ENCODE data around the gene PIP4K2C. TPM values are rescaled to one million over a fixed set of nuclear protein-coding genes. Genes with fewer than 3 reads are reported as not detected.
"Not testable (repeated sequence)": the region's sequence is repeated elsewhere in the genome, so short reads cannot be mapped to it uniquely, and the experiment has no call there.

The PIP4K2C gene
- total RNA-seq, 2 donors from 2014 or later, result 25.9 to 35.7 TPM

DNA sequence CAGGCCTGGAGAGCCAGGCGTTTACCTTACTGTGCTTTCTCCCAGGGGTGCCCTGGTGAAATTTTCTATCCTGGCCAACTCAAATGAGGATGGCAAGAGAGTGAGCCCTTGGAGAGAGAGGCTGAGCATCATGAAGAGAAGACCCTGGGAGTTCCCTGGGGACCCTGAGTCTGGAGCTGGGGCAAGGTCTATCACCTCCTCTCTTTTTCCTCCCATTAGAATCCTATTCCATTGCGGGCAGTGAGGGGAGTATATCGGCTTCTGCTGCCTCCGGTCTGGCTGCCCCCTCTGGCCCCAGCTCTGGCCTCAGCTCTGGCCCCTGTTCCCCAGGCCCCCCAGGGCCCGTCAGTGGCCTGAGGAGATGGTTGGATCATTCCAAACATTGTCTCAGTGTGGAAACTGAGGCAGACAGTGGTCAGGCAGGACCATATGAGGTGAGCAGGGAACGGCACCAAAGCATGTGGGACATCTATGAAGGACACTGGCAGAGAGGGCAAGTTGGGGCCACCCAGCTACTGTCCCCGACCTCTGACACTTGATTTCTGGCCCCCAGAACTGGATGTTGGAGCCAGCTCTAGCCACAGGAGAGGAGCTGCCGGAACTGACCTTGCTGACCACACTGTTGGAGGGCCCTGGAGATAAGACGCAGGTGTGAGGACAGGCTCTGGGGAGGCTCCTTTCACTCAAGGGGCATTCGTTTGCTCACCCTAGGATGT is 21.9 kb downstream of the PIP4K2C start:
- Mint-ChIP-seq H3K27ac (no peak overlapping the region), H3K4me3 (no peak overlapping the region), H3K36me3 (no peaks in the 10 kb centered on the region), H3K9me3 (no peaks in the 10 kb centered on the region), H3K27me3 (peaks cover 0 to 6% of the 10 kb centered on the region in 2 donors), H3K4me1 (ENCODE audit: low read depth in 2 of 2) (peaks cover 0 to 3% of the 10 kb centered on the region in 2 donors)
- ATAC-seq (no peak), DNase-seq (ENCODE audit: low spot score) (no peak)

DNA sequence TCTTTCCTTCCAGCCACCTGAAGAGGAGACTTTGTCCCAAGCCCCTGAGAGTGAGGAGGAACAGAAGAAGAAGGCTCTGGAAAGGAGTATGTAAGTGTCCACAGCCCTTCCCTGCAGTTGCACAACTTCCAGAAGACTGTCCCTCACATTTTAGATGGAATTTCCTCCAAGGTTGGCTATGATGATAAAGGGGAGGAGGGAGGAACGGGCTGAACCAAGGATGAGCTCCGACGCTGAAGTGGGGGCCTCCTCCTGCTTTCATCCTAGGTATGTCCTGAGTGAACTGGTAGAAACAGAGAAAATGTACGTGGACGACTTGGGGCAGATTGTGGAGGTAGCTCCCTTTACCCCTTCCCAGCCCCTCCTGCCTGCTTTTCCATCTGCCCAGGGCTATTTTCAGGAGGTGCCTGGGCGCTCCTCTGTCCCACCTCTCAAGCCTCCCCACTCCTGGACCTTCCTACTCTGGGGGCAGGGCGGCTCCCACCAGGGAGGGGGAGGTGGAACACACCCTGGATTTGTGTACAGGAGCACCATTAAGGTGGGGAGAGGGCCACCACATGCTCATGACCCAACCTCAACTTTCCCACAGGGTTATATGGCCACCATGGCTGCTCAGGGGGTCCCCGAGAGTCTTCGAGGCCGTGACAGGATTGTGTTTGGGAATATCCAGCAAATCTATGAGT is 22.6 kb downstream of the PIP4K2C start:
- Mint-ChIP-seq H3K27me3 (peaks cover 3 to 8% of the 10 kb centered on the region in 2 donors), H3K27ac (no peak overlapping the region), H3K36me3 (no peaks in the 10 kb centered on the region), H3K9me3 (no peaks in the 10 kb centered on the region), H3K4me3 (no peak overlapping the region), H3K4me1 (ENCODE audit: low read depth in 2 of 2) (peaks cover 0 to 3% of the 10 kb centered on the region in 2 donors)
- DNase-seq (ENCODE audit: low spot score), result no peak
- no peak for ATAC-seq

DNA sequence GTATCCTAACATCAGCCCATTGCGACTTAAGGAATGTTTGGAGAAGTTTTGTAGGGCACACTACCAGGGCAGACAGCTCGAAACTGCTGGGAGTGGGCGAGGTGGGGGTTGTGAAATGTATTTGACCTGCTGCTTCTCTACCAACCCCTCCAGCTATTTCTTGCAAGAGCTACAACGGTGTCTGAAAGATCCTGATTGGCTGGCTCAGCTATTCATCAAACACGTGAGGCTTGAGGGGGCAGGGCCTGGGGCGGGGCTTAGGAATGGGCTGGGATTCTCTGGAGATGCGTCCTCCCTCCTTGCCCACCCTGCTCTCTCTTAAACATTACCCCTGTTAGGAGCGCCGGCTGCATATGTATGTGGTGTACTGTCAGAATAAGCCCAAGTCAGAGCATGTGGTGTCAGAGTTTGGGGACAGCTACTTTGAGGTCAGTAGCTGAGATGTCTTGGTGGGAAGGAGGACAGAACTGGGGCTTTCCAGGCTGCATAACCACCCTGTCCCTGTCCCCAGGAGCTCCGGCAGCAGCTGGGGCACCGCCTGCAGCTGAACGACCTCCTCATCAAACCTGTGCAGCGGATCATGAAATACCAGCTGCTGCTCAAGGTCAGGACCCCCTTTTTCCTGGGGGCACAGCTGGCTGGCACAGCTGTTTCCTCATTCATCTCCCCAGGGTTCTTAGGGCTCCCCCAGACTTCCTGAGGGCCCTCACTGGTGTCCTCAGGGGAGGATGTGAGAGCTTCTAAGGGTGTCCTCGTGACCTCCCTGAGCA is 23.4 kb downstream of the PIP4K2C start:
- Mint-ChIP-seq H3K27me3 (peaks cover 9 to 16% of the 10 kb centered on the region in 2 donors), H3K4me1 (ENCODE audit: low read depth in 2 of 2) (peaks cover 0 to 3% of the 10 kb centered on the region in 2 donors), H3K27ac (no peak overlapping the region), H3K36me3 (no peaks in the 10 kb centered on the region), H3K4me3 (no peak overlapping the region), H3K9me3 (no peaks in the 10 kb centered on the region)
- no peak for ATAC-seq
- no peak for DNase-seq (ENCODE audit: low spot score)

DNA sequence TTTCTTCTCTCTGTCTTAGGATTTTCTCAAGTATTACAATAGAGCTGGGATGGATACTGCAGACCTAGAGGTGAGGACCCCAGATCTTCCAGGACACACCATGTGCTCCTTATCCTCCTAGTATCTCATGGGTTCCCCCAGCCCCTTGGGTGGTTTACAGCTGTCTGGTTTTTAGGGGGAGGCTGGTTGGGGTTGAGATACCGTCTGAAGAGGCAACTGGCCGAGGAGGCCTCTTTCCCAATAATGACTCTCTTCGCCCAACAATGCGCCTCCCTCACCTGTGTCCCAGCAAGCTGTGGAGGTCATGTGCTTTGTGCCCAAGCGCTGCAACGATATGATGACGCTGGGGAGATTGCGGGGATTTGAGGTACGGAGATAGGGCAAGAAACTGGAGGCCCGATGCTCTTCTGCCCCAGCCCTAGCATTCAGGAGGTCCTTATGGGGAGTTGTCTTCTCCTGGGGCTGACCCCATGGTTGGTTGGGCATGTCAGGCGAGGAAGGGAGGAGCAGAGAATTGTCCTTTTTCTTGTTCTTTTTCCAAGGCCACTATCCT is 24.0 kb downstream of the PIP4K2C start:
- ATAC-seq, result no peak
- Mint-ChIP-seq H3K27me3 (peaks cover 9 to 17% of the 10 kb centered on the region in 2 donors), H3K27ac (no peak overlapping the region), H3K36me3 (no peaks in the 10 kb centered on the region), H3K4me3 (no peak overlapping the region), H3K4me1 (ENCODE audit: low read depth in 2 of 2) (peaks cover 0 to 3% of the 10 kb centered on the region in 2 donors), H3K9me3 (no peaks in the 10 kb centered on the region)
- no peak for DNase-seq (ENCODE audit: low spot score)

DNA sequence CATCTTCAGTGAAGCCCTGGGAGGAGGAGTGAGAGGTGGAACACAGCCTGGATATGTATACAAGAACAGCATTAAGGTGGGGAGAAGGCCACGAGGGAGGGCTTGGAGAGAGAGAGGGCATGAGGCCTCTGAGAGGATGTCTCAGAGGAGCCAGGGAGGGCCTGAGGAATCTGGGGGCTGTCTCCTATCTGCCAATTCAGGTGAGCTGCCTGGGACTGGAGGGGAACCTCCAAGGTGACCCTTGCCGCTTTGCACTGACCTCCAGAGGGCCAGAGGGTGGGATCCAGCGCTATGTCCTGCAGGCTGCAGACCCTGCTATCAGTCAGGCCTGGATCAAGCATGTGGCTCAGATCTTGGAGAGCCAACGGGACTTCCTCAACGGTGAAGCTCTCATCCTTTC is 24.6 kb downstream of the PIP4K2C start:
- Mint-ChIP-seq H3K4me1 (ENCODE audit: low read depth in 2 of 2) (peaks cover 4 to 5% of the 10 kb centered on the region in 2 donors), H3K9me3 (no peaks in the 10 kb centered on the region), H3K27me3 (peaks cover 14 to 23% of the 10 kb centered on the region in 2 donors), H3K36me3 (no peaks in the 10 kb centered on the region), H3K4me3 (no peak overlapping the region), H3K27ac (no peak overlapping the region)
- DNase-seq (ENCODE audit: low spot score), result no peak
- no peak for ATAC-seq

DNA sequence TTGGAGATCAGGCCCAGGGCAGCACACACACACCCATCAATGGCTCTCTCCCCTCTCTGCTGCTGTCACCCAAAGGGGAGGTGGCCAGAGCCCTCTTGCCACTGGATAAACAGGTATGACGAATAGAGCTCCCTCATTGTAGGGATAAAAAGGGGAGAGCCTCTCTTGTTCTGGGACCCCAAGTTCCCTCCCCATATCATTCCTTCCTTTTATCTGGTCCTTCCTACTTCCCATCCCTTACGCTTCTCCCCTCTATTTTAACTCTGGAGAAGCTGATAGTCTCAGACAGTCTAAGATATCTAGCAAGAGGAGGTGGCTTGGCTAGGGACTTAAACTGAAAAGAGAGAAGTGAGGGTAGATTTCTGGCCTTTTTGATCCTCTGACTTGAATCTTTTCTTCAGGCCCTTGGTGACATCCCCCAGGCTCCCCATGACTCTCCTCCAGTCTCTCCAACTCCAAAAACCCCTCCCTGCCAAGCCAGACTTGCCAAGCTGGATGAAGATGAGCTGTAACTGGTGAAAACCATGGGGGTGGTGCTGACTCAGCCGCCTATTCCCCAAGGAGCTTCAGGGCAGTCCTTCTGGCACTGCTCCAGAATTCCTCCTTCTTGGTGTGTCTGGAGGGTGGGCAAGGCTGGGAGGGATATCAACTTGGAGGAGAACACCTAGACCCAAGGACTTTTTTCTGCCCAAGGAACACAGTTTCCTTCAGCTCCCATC is 25.6 kb downstream of the PIP4K2C start:
- no peaks in the 10 kb centered on the region for H3K36me3 Mint-ChIP-seq
- H3K4me1 Mint-ChIP-seq (ENCODE audit: low read depth in 2 of 2), result peaks cover 12 to 13% of the 10 kb centered on the region in 2 donors
- DNase-seq (ENCODE audit: low spot score) (no peak), ATAC-seq (no peak)
- H3K9me3 Mint-ChIP-seq, result no peaks in the 10 kb centered on the region
- no peak overlapping the region for H3K4me3 Mint-ChIP-seq
- no peak overlapping the region for H3K27ac Mint-ChIP-seq
- H3K27me3 Mint-ChIP-seq, result peaks cover 21 to 32% of the 10 kb centered on the region in 2 donors

DNA sequence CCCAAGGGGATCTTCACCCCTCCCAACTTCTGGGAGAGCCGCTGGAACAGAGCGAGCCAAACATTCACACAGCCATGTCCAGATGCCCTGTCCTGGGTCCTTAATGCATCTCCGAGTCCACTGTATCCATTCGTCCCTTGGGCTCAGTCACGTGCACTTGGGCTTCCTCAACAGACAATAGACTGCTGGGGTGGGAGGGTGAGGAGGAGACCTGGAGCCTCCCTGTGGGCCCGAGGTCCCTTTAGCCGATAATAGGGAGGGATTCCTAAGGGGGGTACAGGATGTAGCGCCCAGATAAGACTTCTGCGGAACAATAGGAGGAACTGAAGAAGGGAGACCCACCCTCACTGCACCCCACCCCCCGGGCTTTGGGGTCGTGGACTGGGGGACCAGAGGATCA is 26.9 kb downstream of the PIP4K2C start:
- DNase-seq (ENCODE audit: low spot score) (no peak), ATAC-seq (no peak)
- H3K9me3 Mint-ChIP-seq, result no peaks in the 10 kb centered on the region
- H3K27ac Mint-ChIP-seq, result no peak overlapping the region
- H3K4me3 Mint-ChIP-seq, result no peak overlapping the region
- H3K36me3 Mint-ChIP-seq, result no peaks in the 10 kb centered on the region
- peaks cover 18 to 20% of the 10 kb centered on the region in 2 donors for H3K4me1 Mint-ChIP-seq (ENCODE audit: low read depth in 2 of 2)
- H3K27me3 Mint-ChIP-seq, result peaks cover 30 to 45% of the 10 kb centered on the region in 2 donors

DNA sequence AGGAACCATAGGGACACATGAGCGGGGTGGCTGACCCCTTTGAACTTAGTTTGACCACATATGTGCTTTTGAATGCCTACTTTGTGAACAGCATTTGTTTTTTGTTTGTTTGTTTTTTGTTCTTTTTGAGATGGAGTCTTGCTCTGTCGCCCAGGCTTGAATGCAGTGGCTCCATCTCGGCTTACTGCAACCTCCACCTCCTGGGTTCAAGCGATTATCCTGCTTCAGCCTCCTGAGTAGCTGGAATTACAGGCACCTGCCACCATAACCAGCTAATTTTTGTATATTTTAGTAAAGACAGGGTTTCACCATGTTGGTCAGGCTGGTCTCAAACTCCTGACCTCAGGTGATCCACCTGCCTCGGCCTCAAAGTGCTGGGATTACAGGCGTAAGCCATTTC is 27.4 kb downstream of the PIP4K2C start:
- Mint-ChIP-seq H3K4me1 (ENCODE audit: low read depth in 2 of 2) (peaks cover 18 to 20% of the 10 kb centered on the region in 2 donors), H3K27me3 (peaks cover 35 to 50% of the 10 kb centered on the region in 2 donors)
- H3K4me3 Mint-ChIP-seq; H3K36me3 Mint-ChIP-seq; DNase-seq (ENCODE audit: low spot score); H3K9me3 Mint-ChIP-seq; ATAC-seq; H3K27ac Mint-ChIP-seq: not testable (repeated sequence)

DNA sequence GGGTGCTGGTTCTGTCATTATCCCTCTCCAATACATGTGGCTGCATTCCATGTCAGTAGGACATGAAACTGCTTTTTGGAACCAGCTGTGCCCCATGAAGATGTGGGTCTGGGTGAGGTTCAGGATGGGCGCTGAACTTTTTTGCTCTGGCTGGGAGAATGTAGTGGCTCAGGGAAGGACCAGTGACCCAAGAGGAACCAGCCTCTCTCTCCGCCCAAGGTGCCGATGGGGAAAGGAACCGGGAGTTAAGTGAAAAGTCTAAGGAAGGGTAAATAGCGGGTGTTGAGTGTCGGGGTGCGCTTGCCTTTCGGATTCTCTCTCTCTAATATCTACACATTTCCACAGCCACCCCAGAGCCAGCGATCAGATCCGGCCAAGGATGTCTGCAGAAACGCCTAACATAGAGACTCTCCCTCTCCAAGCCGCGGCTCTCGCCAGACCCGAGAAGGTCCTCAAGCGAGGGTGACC is 28.0 kb downstream of the PIP4K2C start:
- ATAC-seq, result no peak
- Mint-ChIP-seq H3K4me3 (peak overlapping the region; percentile 14), H3K9me3 (no peaks in the 10 kb centered on the region), H3K4me1 (ENCODE audit: low read depth in 2 of 2) (peaks cover 18 to 20% of the 10 kb centered on the region in 2 donors), H3K36me3 (no peaks in the 10 kb centered on the region), H3K27ac (no peak overlapping the region), H3K27me3 (peaks cover 41 to 56% of the 10 kb centered on the region in 2 donors)
- no peak for DNase-seq (ENCODE audit: low spot score)

DNA sequence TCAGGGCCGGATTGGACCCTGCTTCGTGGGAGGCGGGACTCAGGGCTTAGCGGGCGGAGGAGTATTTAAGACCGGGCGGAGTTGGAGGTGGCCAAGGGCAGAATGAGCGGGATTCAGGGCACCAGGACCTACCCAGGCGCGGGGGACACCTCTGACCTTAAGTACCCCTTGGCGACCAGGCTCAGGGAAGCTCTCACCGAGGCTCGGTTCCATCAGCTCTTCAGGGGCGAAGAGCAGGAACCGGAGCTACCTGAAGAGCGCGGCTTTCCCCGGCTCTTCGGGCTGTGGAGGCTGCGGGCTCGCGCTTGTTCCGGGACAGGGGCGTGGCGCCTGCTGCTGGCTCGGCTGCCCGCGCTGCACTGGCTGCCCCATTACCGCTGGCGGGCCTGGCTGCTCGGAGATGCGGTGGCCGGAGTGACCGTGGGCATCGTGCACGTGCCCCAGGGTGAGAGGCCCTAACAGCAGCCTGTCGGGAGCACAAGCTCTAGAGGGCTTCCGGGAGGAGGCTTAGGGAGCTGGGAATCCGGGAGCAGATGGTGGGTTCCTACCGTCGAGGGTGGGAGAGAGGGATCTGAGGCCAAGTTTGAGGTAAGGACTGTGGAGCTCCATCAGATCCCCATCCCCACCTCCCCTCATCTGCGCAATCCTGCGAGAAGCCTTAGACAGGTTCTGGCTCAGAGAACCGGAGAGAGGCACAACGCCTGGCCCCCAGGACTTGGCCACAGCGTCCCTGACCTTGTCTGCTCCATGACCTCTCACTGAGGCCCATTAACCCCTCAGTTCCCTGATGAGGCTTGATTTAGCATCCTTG is 28.6 kb downstream of the PIP4K2C start:
- peak overlapping the region; percentile 14 for H3K4me3 Mint-ChIP-seq
- H3K27me3 Mint-ChIP-seq, result peaks cover 47 to 62% of the 10 kb centered on the region in 2 donors
- peaks cover 18 to 20% of the 10 kb centered on the region in 2 donors for H3K4me1 Mint-ChIP-seq (ENCODE audit: low read depth in 2 of 2)
- H3K36me3 Mint-ChIP-seq, result no peaks in the 10 kb centered on the region
- no peaks in the 10 kb centered on the region for H3K9me3 Mint-ChIP-seq
- ATAC-seq (peak; percentile 37 to 43), DNase-seq (ENCODE audit: low spot score) (no peak)
- no peak overlapping the region for H3K27ac Mint-ChIP-seq

DNA sequence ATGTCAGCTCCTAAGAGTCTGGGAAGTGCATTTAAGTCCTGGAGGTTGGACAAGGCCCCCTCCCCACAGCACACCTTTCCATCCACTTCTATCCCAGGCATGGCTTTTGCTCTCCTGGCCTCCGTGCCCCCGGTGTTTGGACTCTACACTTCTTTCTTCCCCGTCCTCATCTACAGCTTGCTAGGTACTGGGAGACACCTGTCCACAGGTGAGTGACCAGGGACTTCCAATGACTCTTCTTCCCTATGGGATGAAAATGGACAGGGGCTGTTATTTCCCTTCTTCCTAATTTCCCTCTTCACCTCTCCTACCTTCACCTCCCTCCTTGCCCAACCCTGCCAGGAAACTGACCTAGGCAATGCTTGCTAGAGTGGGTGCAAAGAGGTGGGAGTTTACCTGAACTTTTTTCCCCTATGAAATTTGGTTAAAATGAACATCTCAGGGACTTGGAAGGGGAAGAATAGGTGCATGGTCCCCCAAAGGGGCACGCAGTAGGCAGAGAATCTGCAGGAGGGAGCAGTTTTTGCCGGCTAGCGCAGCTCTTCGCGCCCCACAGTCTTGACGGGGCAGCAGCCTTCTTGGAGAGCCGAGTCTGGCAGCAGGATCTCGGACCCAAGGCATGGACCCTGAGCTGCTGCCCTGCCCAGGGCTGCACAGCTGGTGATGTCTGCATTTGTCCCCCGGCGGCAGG is 29.4 kb downstream of the PIP4K2C start:
- no peaks in the 10 kb centered on the region for H3K36me3 Mint-ChIP-seq
- H3K4me3 Mint-ChIP-seq, result peak overlapping the region; percentile 48
- H3K4me1 Mint-ChIP-seq (ENCODE audit: low read depth in 2 of 2), result peaks cover 18 to 20% of the 10 kb centered on the region in 2 donors
- no peaks in the 10 kb centered on the region for H3K9me3 Mint-ChIP-seq
- peaks cover 52 to 70% of the 10 kb centered on the region in 2 donors for H3K27me3 Mint-ChIP-seq
- ATAC-seq (no peak), DNase-seq (ENCODE audit: low spot score) (no peak)
- H3K27ac Mint-ChIP-seq, result no peak overlapping the region

DNA sequence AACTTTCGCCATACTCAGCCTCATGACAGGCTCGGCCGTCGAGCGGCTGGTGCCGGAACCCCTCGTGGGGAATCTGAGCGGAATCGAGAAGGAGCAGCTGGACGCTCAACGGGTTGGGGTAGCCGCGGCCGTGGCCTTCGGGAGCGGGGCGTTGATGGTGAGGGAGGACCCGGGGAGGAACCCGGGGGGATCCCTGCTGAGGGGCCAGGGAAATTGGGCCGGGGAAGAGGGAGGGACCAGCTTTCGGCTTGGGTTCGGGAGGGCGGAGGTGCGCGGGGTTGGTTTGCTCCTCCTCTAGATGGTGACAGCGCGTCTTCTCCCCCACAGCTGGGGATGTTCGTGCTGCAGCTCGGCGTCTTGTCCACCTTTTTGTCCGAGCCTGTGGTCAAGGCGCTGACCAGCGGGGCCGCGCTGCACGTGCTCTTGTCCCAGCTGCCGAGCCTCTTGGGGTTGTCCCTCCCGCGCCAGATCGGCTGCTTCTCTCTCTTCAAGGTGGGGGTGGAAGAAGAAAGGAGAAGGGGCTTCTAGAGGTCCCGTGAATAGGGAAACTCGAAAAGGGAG is 30.0 kb downstream of the PIP4K2C start:
- no peak overlapping the region for H3K27ac Mint-ChIP-seq

More for the DNA sequence above, 30.0 kb downstream of the PIP4K2C start:
- Mint-ChIP-seq H3K36me3 (no peaks in the 10 kb centered on the region), H3K27me3 (peaks cover 59 to 76% of the 10 kb centered on the region in 2 donors), H3K4me3 (peak overlapping the region; percentile 48), H3K4me1 (ENCODE audit: low read depth in 2 of 2) (peaks cover 18 to 20% of the 10 kb centered on the region in 2 donors), H3K9me3 (no peaks in the 10 kb centered on the region)
- ATAC-seq (peak in 1 of 2 donors; percentile 38), DNase-seq (ENCODE audit: low spot score) (no peak)

All from natural killer cell treated with Interleukin-12 subunit alpha and Interleukin-12 subunit beta and Interleukin-15 and Interleukin-18, amount 100 ng/mL, for 72 hours (primary cell).